GM21367 (cell line): ENCODE results near the gene ZNF609.
"Not testable (repeated sequence)": the region's sequence is repeated elsewhere in the genome, so short reads cannot be mapped to it uniquely, and the experiment has no call there.

Source experiments
- ATAC-seq: cut with Tn5 transposase; IDR thresholded peaks from one replicate; pipeline ENCODE4 v1.9.1; 2021; ENCODE audit not compliant: unreplicated experiment

Gene ZNF609

GRCh38 chr15:64454282-64454681 lies 6.1 kb upstream of the ZNF609 start:
- no peak for ATAC-seq

DNA sequence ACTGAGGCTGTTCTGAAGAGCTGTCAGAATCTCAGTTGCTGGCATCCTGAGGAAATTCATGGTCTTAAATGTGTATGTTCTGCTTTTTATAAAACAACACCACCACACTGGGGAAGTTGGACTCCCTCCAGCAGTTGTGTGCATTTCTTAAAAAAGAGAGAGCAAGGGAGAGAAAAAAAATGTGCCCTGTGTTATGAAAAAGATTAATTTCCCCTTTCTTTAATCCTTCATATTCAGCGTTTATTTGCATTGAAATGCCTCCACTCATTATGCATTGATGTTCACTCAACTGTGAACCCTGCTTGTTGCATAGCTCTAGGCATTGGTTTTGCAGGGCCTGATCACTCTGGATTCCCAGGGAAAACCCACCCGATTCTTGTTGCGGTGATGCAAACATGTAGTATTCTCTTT lies 4.4 kb upstream of the ZNF609 start:
- no peak for ATAC-seq

GRCh38 chr15:64456634-64457108 lies 3.7 kb upstream of the ZNF609 start:
- no peak for ATAC-seq

DNA sequence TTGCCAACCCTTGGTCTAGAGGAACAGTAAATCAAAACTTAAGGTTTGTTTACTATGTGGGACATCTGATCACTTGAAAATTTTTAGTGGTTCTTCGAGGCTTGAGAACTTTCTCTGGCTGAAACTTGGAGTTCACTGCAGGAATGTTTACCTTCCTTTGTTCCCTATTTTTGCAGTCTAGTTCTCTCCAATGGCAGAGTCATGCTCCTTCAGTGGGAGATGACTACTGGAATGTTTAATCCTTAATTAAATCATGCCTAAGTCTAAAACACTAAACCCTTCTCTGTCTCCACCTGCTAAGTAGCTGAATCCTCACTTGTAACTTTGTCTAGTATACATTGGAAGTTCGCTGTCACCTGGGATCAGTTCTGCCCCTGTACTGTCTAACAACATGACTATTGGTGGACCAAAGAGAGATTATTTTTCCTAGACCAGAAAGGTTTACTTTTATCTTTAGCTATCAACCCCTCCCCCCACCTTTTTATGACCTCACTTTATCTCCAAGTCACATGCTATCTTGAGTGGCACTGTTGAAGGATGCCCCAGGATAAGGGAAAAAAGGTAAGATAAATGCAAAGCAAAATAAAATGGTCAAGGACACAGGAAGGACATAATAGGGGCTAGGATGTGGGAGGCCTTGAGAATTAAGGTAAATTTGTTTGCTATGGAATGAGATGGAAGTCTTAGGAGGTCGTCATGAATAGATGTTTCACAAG lies 1.2 kb upstream of the ZNF609 start:
- no peak for ATAC-seq

- peak; percentile 26 for ATAC-seq
Observed at GRCh38 chr15:64460724-64461720, 644 bp downstream of the ZNF609 start.

GRCh38 chr15:64461721-64462162 lies 1.4 kb downstream of the ZNF609 start:
- no peak for ATAC-seq

GRCh38 chr15:64462492-64462891 lies 2.1 kb downstream of the ZNF609 start:
- ATAC-seq, result no peak

GRCh38 chr15:64464276-64465005 lies 4.1 kb downstream of the ZNF609 start:
- no peak for ATAC-seq

GRCh38 chr15:64466408-64467141 lies 6.2 kb downstream of the ZNF609 start:
- no peak for ATAC-seq

DNA sequence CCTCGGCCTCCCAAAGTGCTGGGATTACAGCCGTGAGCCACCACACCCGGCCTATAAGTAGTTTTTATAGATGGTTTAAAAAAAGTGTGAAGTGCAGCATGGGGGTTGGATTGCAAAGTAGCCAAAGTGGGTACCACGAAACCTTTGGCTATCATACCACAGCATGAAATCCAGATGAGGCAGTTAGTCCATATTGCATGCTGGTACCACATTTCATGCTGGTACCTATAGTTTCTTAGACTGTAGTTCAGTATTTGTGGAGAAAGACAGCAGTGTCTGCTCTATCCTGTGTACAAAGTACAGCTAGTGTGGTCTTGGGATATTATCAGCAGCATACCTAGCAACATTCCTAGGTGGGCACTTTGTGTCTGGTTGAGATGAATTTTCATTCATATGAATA lies 11.8 kb downstream of the ZNF609 start:
- ATAC-seq, result no peak

DNA sequence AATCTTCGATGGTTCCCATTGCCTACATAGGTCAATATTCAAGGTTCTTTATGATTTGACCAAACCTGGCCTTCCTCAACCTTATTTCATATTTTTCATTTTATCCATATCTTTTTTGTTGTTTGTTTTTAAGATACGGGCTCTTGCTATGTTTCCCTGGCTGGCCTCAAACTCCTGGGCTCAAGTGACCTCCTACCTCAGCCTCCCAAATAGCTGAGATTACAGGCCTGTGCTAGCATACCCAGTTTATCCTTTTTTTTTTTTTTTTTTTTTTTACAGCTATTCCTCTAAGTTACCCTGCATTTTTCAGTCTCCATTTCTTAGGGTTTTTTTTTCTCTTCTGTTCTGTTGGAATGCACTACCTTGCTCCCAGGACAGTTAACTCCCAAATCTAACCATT lies 14.5 kb downstream of the ZNF609 start:
- no peak for ATAC-seq

GRCh38 chr15:64476550-64476949 lies 16.2 kb downstream of the ZNF609 start:
- ATAC-seq, result no peak

DNA sequence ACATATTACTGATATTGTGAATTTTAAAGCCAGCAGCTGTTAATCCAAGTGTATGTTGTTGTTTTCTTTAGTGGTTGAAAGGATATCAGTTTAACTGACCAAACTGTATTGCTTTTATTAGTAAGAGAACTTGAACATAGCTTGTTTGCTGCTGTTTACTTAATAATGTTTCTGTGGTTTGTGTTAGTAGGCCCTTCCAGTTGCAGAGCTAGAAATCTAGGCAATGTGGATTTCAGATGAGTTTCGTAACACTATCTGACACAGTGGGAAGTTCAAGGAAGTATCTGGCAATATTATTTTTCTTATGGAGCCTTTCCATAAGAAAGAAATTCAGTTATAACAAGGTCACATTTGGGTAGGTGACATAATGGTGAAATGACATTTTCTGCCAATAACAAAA lies 18.5 kb downstream of the ZNF609 start:
- no peak for ATAC-seq

GRCh38 chr15:64480891-64481290 lies 20.5 kb downstream of the ZNF609 start:
- ATAC-seq, result no peak

DNA sequence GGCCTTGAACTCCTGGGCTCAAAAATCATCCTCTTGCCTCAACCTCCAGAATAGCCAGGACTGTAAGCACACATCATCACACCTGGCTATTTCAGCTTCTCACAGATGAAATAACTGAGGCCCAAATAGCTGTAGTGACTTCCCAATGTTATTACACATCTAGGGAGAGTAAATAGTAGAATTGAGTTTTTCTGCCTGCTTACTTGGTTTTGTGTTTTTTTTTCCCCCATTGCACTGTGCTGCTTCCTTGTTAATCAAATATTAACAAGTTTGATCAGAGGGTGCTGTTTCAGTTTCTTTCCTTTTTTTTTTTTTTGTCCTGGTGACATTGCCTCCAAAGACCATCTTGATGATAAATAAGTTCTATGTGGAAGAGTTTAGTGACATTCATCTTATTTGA lies 23.4 kb downstream of the ZNF609 start:
- no peak for ATAC-seq

DNA sequence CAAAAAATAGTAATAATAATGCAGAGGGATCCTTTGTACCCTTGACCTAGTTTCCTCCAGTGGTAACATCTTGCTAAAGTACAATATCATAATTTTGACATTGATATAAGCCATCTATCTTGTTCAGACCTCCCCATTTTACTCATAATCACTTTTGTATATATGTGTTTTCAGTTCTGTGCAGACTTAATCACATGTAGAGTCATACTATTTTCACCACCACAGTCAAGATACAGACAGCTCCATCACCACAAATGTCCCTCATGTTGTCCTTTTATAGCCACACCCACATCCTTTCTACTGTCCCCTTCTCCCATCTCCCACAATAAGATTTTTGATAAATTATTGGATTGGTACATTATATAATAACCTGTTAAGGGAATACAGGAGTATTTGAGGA lies 25.4 kb downstream of the ZNF609 start:
- no peak for ATAC-seq

GRCh38 chr15:64490598-64491259 lies 30.4 kb downstream of the ZNF609 start:
- ATAC-seq, result no peak

GRCh38 chr15:64493641-64494040 lies 33.3 kb downstream of the ZNF609 start:
- ATAC-seq, result no peak

DNA sequence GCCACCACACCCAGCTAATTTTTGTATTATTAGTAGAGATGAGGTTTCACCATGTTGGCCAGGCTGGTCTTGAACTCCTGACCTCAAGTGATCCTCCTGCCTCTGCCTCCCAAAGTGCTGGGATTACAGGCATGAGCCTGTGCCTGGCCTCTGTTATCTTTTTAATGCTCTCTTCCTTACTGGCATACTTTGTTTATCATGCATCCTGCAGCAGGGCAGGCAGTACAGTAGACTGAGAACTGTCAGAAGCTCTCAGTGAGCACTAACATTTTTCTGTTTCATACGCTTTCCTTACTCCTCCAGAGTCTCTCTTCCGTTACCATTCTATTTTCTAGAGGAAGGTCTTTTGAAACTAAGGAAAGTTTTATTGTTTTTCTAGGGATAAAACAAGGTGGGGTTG lies 35.6 kb downstream of the ZNF609 start:
- ATAC-seq, result not testable (repeated sequence)
